MCF 10A (cell line): ENCODE results near the gene KATNAL2. TPM values are rescaled to one million over a fixed set of nuclear protein-coding genes. Genes with fewer than 3 reads are reported as not detected.
A peak's percentile ranks its signal among the peaks of the same experiment; 100 is the strongest.

Source experiments
- BruUV-seq: library from RNA; stranded (reverse); fragments of 400-500 nt; replicated peaks from 2 replicates; lab custom pipeline; 2021; lab: Mats Ljungman, UMichigan
- CTCF ChIA-PET: fragments of 300-600 bp; sonication (Branson Sonifier 250); formaldehyde crosslinking; extraction: SDS; loops from one replicate; lab custom pipeline; 2021; ENCODE audit warnings: antibody characterized with exemption, inconsistent platforms; lab: Yijun Ruan, JAX
- POLR2A ChIA-PET: fragments of 300-600, 350-650 bp; sonication (Branson Sonifier 250); formaldehyde crosslinking; extraction: SDS; loops from one replicate; lab custom pipeline; 2020; ENCODE audit warnings: antibody characterized with exemption, inconsistent platforms; lab: Yijun Ruan, JAX
- DNase-seq: peaks from one replicate; pipeline ENCODE4 v3.0.0-alpha.2; 2018; ENCODE audit not compliant: unreplicated experiment
- H3K27ac Mint-ChIP-seq: one replicate; pipeline ENCODE4 v1.8.0; 2022; ENCODE audit warnings: mild to moderate bottlenecking, low read depth, mixed read lengths; ENCODE audit not compliant: unreplicated experiment
- H3K27me3 Mint-ChIP-seq: one replicate; pipeline ENCODE4 v1.8.0; 2022; ENCODE audit warnings: mixed read lengths; ENCODE audit not compliant: insufficient read depth, unreplicated experiment
- H3K36me3 Mint-ChIP-seq: one replicate; pipeline ENCODE4 v1.8.0; 2022; ENCODE audit warnings: mild to moderate bottlenecking, moderate library complexity, mixed read lengths; ENCODE audit not compliant: insufficient read depth, unreplicated experiment
- H3K4me1 Mint-ChIP-seq: one replicate; pipeline ENCODE4 v1.8.0; 2022; ENCODE audit warnings: mixed read lengths; ENCODE audit not compliant: insufficient read depth, unreplicated experiment
- H3K4me3 Mint-ChIP-seq: one replicate; pipeline ENCODE4 v1.8.0; 2022; ENCODE audit warnings: mild to moderate bottlenecking, moderate library complexity, mixed read lengths; ENCODE audit not compliant: unreplicated experiment
- H3K9me3 Mint-ChIP-seq: one replicate; pipeline ENCODE4 v1.8.0; 2022; ENCODE audit warnings: mixed read lengths; ENCODE audit not compliant: unreplicated experiment
- CTCF ChIP-seq: fragments of 200-600 bp; IDR thresholded peaks from one replicate; pipeline ENCODE4 v1.8.0; 2022; ENCODE audit warnings: antibody characterized with exemption, mild to moderate bottlenecking; ENCODE audit not compliant: unreplicated experiment
- intact Hi-C: fragments of 100-400 bp; cut with micrococcal nuclease; formaldehyde crosslinking; loops from 2 replicates; pipeline ENCODE4 v1.14.1; 2022
- total RNA-seq: library from RNA; stranded (reverse); gene quantifications from 2 replicates; pipeline ENCODE4 v1.2.3, GENCODE V29; 2022

Gene KATNAL2
- total RNA-seq, 1 experiment from 2014 or later: 2.1 TPM

- H3K4me3 Mint-ChIP-seq: peak overlapping the region; percentile 96
- peak overlapping the region; percentile 98 for H3K27ac Mint-ChIP-seq
- POLR2A ChIA-PET: interaction anchor here (0.7 to 2.9 kb wide), 14 partner anchors 8 to 77 kb away, joined by 3 to 61 read pairs (median 8); partner anchors contain the start of gene IER3IP1
- no peaks in the 10 kb centered on the region for H3K9me3 Mint-ChIP-seq
- H3K4me1 Mint-ChIP-seq: peaks cover 33% of the 10 kb centered on the region
- intact Hi-C loops: no loop called here
- H3K27me3 Mint-ChIP-seq: no peaks in the 10 kb centered on the region
- DNase-seq: no peak
- H3K36me3 Mint-ChIP-seq: peaks cover 39% of the 10 kb centered on the region
- BruUV-seq: no TSS peak
- TF ChIP-seq CTCF: no peak
- CTCF ChIA-PET: interaction anchor here (0.6 to 2.2 kb wide), 4 partner anchors 20 to 746 kb away, joined by 3 to 22 read pairs (median 6); no protein-coding TSS in a partner anchor
Measured at GRCh38 chr18:47151439-47151838, 234.0 kb downstream of the KATNAL2 start.

Other genes with a start within 250 kb of the KATNAL2 start
- gene ST8SIA5, start 160.5 kb upstream of the KATNAL2 start, total RNA-seq: not detected in 2 replicates
- 22.8 and 28.2 TPM in 2 replicates for gene PIAS2, start 95 bp upstream of the KATNAL2 start, total RNA-seq
- gene ELOA2, start 118.0 kb downstream of the KATNAL2 start, total RNA-seq: not detected in 2 replicates
- 32.6 and 48.0 TPM in 2 replicates for gene HDHD2, start 232.9 kb downstream of the KATNAL2 start, total RNA-seq